GM12878 (cell line): ENCODE data around the gene RTP1.

Source experiments
- MYC ChIP-seq: IDR thresholded peaks from 2 replicates; pipeline ENCODE4 v1.6.1; 2011; ENCODE audit warnings: mild to moderate bottlenecking, low read length, moderate library complexity, inconsistent platforms; ENCODE audit not compliant: insufficient read depth, insufficient replicate concordance, insufficient read length, severe bottlenecking
- TF ChIP-seq, protein P1 (sequence below): IDR thresholded peaks from 2 replicates; pipeline ENCODE4 v1.6.1; 2011; ENCODE audit warnings: low read depth, low read length, improper control_type of control experiment, borderline replicate concordance
- TF ChIP-seq, protein P2 (sequence below), 3 experiments: IDR thresholded peaks in 2 of 3; conservative IDR thresholded peaks in 1 of 3; 2 replicates each; pipeline ENCODE4 v1.5.1; 2011; ENCODE audit warnings: low read depth in 3 of 3, low read length in 3 of 3, mild to moderate bottlenecking in 3 of 3, control low read depth in 2 of 3, moderate library complexity in 2 of 3, inconsistent platforms in 1 of 3, mixed read lengths in 1 of 3; ENCODE audit not compliant: control insufficient read depth in 2 of 3, insufficient read depth in 1 of 3; ENCODE audit errors: extremely low read depth in 1 of 3

DNA sequence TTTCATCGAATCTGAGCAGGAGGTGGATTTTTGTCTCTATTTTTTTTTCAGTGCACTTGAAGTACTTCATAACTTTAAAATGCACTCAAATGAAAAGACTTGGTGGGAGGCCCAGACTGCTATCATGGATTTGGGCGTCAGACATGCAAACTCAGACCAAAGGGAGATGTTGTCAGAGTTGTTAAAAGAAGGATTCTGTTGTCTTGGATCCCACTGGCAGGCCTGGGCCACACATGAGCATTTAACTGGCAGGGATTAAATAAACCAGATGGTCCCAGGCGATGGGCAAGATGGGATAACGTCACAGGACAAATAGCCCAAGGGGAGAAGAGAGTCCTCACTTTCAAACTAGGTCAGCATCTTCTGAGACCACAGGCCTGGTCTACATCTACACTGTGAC, 15.4 kb downstream of the RTP1 start:
- TF ChIP-seq, protein P1, sequence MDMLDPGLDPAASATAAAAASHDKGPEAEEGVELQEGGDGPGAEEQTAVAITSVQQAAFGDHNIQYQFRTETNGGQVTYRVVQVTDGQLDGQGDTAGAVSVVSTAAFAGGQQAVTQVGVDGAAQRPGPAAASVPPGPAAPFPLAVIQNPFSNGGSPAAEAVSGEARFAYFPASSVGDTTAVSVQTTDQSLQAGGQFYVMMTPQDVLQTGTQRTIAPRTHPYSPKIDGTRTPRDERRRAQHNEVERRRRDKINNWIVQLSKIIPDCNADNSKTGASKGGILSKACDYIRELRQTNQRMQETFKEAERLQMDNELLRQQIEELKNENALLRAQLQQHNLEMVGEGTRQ, result no peak
- TF ChIP-seq MYC, result no peak
- TF ChIP-seq, protein P2, sequence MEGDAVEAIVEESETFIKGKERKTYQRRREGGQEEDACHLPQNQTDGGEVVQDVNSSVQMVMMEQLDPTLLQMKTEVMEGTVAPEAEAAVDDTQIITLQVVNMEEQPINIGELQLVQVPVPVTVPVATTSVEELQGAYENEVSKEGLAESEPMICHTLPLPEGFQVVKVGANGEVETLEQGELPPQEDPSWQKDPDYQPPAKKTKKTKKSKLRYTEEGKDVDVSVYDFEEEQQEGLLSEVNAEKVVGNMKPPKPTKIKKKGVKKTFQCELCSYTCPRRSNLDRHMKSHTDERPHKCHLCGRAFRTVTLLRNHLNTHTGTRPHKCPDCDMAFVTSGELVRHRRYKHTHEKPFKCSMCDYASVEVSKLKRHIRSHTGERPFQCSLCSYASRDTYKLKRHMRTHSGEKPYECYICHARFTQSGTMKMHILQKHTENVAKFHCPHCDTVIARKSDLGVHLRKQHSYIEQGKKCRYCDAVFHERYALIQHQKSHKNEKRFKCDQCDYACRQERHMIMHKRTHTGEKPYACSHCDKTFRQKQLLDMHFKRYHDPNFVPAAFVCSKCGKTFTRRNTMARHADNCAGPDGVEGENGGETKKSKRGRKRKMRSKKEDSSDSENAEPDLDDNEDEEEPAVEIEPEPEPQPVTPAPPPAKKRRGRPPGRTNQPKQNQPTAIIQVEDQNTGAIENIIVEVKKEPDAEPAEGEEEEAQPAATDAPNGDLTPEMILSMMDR (IDR thresholded peaks at IDR 0.05 in 2 of 3, conservative IDR thresholded peaks at IDR 0.05 in 1 of 3; ENCODE audit: control insufficient read depth in 2 of 3, extremely low read depth in 1 of 3, insufficient read depth in 1 of 3, low read depth in 3 of 3, low read length in 3 of 3), result no peak
